GM19328 (cell line): ENCODE measurements around the gene RELA.
"Not testable (repeated sequence)": the region's sequence is repeated elsewhere in the genome, so short reads cannot be mapped to it uniquely, and the experiment has no call there.

Experiments used
- ATAC-seq: cut with Tn5 transposase; IDR thresholded peaks from one replicate; pipeline ENCODE4 v1.9.1; 2021; ENCODE audit warnings: mild to moderate bottlenecking, moderate library complexity; ENCODE audit not compliant: unreplicated experiment

Gene RELA

DNA sequence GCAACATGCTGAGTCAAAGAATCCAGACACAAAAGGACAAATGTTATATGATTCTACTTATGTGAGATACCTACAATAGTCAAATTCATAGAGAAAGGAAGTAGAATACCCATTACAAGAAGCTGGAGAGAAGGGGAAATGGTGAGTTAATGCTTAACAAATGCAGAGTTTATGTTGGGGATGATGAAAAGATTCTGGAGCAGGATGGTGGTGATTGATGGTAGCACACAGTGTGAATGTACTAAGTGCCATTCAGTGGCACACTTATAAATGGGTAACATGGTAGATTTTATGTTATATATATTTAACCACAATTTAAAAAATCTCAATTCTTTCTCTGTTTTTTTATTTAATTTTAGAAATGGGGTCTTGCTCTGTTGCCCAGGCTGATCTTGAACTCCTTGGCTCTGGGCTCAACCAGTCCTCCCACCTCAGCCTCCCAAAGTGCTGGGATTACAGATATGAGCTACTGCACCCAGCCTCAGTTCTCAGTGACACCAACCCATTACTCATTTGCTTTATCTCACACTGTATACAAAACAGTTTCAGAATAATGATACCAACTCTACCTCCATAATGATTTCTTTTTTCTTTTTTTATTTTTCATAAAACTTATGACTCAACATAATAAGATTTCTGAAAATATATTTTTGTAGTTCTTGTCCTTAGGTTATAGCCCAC lies 9.6 kb upstream of the RELA start:
- no peak for ATAC-seq

GRCh38 chr11:65663639-65664200 lies 1.0 kb upstream of the RELA start:
- no peak for ATAC-seq

GRCh38 chr11:65662247-65662798 lies 393 bp downstream of the RELA start:
- no peak for ATAC-seq

DNA sequence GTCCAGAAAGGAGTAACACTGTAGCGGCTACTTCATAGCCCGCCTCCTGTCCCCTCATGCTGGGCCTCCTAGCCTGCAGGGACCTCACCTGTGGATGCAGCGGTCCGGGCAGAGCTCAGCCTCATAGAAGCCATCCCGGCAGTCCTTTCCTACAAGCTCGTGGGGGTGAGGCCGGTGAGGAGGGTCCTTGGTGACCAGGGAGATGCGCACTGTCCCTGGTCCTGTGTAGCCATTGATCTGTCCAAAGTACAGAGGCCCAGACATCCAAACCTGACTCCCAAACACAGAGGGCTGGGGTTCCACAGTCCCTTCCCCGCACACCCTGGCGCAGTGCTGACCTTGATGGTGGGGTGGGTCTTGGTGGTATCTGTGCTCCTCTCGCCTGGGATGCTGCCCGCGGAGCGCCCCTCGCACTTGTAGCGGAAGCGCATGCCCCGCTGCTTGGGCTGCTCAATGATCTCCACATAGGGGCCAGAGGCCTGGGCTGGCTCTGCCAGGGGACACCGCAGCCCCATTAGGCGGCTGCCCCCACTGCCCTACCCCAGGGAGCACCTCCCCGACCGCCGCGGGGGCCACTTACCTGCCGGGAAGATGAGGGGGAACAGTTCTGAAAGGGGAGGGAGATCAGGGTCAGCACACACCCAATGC lies 993 bp downstream of the RELA start:
- no peak for ATAC-seq

DNA sequence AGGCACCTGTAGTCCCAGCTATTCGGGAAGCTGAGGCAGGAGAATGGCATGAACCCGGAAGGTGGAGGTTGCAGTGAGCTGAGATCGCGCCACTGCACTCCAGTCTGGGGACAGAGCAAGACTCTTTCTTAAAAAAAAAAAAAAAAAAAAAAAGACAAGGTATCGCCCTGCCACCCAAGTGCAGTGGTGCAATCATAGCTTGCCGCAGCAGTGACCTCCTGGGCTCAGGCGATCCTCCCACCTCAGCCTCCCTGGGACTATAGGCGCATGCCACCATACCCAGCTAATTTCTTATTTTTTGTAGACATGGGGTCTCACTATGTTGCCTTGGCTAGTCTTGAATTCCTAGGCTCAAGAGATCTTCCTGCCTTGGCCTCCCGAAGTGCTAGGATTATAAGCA lies 1.8 kb downstream of the RELA start:
- not testable (repeated sequence) for ATAC-seq

DNA sequence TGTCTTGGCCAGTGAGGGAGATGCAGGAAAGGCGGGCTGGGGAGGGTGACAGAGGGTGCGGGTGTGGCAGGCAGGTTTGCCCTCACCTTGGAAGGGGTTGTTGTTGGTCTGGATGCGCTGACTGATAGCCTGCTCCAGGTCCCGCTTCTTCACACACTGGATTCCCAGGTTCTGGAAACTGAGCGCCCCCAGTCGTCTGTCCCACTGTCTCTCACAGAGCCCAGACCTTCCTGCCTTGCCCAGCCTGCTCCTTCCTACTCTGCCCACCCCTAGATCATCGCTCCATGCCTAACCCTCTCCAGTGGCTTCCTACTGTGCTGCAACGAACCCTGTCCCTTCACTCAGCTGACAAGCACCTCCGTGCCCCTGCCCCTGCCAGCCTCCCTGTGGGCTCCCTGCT lies 2.7 kb downstream of the RELA start:
- no peak for ATAC-seq

DNA sequence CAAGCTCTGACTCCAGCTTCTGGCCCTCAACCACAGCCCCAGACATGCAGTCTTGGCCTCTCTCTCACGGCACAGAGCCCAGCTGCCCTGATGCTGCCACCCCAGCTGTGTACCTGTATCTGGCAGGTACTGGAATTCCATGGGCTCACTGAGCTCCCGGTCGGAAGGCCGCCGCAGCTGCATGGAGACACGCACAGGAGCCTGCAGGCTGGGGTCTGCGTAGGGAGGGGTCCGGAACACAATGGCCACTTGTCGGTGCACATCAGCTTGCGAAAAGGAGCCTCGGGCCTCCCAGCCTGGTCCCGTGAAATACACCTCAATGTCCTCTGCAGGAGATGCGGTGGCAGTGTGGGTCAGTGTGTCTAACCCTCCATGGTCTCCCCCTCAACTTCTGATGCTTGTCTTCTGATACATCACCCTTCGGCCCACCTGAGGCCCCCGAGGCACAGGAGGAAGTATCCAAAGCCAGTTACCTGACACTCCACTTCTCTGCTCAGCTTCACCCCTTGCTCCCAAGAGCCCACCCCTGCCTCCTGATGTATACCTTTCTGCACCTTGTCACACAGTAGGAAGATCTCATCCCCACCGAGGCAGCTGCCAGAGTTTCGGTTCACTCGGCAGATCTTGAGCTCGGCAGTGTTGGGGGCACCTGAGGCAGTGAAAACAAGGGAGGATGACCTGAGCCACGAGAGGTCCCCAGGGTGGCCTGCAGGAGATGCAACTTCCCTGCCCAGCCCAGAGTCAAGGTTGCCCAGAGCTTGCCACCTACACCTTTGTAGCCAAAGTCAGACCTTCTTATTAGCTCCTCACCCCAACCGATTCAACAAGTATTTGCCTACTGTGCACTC lies 4.3 kb downstream of the RELA start:
- ATAC-seq: no peak

DNA sequence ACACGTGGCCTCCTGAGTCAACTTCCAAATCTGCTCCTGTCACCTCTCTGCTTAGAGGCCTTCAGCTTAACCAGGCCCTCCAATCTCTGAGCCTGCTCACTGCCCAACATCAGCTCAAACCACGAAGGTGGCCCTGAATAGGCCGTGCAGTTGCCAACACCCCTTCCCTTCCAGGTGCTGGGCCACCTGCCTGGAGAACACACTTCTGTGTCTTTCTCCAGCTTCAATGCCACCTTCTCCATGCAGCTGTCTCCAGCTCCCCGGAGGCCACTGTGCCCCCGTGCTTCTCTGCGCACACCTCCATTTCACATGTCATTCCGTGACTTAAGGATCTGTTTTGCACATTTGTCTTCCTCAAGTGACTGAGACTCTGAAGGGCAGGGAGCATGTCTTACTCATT lies 5.3 kb downstream of the RELA start:
- no peak for ATAC-seq

DNA sequence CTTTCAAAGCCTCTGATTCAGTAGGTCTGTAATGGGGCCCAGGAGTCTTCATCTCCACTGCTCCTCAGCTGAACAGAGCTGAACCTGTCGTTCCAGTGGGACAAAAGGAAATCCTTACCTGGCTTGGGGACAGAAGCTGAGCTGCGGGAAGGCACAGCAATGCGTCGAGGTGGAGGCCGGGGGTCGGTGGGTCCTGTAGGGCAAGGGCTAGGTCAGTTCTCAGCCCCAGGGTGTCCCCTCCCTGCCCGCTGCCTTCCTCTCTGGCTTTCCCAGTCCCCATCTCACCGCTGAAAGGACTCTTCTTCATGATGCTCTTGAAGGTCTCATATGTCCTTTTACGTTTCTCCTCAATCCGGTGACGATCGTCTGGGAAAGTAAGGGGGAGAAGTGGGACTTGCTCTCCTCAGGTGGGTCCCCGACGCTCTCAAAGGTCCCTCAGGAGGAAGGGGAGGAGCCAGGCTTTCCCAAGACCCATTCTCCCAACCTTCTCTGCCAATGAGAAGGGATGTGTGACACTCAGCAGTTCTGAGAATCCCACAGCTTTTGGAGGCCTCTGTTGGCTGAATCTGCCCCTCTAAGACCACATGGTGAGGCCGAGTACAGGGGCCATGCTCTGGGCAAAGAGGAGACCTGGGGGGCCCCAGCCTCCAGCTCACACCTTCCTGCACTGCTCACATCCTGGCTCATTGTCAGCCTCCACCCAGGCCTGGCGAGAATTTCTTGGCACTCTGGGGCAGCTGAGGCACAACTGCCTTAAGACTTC lies 7.0 kb downstream of the RELA start:
- ATAC-seq: no peak

DNA sequence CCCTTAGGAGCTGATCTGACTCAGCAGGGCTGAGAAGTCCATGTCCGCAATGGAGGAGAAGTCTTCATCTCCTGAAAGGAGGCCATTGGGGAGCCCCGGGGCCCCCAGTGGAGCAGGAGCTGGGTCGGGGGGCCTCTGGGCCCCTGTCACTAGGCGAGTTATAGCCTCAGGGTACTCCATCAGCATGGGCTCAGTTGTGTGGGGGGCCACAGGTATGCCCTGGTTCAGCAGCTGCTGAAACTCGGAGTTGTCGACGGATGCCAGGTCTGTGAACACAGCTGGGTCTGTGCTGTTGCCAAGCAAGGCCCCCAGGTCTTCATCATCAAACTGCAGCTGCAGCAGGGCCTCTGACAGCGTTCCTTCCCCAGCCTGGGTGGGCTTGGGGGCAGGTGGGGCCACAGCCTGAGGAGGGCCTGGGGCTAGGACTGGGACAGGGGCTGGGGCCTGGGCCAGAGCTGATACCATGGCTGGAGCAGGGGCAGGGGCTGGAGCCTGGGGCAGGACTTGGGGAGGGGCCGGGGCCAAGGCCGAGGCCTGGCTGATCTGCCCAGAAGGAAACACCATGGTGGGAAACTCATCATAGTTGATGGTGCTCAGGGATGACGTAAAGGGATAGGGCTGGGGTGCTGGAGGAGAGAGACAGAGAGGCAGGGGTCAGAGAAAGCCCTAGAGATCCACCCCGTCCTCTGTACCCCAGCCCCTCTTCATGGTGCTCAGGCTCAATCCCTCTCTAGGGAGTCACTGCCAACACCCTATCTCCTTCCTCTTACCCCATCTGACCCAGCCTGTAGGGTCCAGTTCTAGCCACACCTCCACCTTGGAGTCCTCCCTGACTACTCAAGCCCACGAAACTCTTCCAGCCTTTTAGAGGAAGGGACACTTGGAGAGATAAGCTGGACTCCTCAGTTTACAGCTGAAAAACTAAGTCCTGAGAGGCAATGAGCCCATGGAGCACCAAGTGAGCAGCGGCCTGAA lies 8.1 kb downstream of the RELA start:
- no peak for ATAC-seq

- no peak for ATAC-seq
These were observed 9.2 kb downstream of the RELA start for GRCh38 chr11:65653229-65654225.

DNA sequence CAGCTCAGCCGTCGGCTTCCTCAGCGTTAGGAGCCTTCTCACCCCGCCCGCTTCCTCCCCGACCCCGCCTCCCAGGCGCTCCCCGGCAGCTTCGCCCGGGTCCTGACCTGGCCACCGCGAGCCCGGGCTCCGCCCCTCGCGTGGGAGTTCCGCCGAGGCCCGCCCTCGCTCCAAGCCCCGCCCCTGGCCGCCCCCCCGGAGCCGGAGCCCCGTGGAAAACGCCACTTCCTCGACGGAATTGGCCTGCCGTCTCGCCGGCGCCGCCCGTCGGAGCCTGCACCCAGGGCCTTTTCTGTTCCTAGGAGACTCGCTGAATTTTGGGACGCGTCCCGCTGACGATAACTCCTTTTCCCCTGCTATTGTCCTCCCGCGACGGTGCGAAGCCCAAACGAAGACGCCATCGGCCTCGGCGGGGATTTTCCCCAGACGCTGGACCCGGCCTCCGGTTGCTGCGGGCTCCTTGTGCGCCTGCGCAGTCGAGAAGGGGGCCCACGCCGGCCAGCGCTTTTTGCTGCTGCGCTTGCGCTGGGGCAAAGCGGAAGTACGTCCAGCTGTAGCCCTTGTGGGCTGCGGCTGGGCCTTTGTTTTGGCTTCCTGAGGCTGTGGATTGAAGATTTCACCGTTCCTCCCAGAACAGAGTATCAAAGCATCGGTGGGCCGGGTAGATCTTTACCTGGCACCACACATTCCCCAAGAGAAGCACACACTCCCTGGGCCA lies 10.0 kb downstream of the RELA start:
- peak; percentile 79 for ATAC-seq

- no peak for ATAC-seq
These were observed 10.9 kb downstream of the RELA start for GRCh38 chr11:65651589-65652510.

DNA sequence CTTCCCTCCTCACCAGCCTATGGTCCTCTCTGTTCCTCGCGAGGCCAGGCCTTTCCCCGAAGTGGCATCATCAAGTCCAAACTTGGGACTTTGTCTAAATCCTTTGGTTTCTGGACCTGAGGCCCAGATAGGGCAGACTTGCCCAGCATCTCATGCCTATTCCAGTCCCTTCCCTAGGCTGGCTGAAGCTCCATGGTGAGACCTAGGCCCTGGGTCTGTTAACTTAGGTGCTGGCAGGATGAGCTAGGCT lies 11.5 kb downstream of the RELA start:
- no peak for ATAC-seq

- no peak for ATAC-seq
These were observed 12.0 kb downstream of the RELA start for GRCh38 chr11:65650547-65651338.
